K562 (cell line): Measurements from ENCODE around the gene GPR108. TPM values are rescaled to one million over a fixed set of nuclear protein-coding genes. Genes with fewer than 3 reads are reported as not detected.

Experiments
- BDP1 ChIP-seq: IDR thresholded peaks from 3 replicates; pipeline ENCODE4 v1.6.1; 2011; ENCODE audit not compliant: insufficient read length, insufficient read depth
- CBX2 ChIP-seq: fragments of 200-600 bp; sonication (generic); IDR thresholded peaks from one replicate; pipeline ENCODE4 v1.6.1; 2012; ENCODE audit warnings: mild to moderate bottlenecking, low read length, inconsistent platforms; ENCODE audit not compliant: insufficient read depth, poor library complexity, severe bottlenecking
- CBX8 ChIP-seq: fragments of 200-600 bp; sonication (generic); IDR thresholded peaks from 2 replicates; pipeline ENCODE4 v1.6.1; 2012; ENCODE audit warnings: borderline replicate concordance, mixed run types, low read depth, mild to moderate bottlenecking, moderate library complexity, mixed read lengths, low read length, control low read depth, inconsistent platforms; ENCODE audit not compliant: poor library complexity, severe bottlenecking; ENCODE audit errors: extremely low read depth
- CTBP1 ChIP-seq: fragments of 450-650 bp; IDR thresholded peaks from 2 replicates; pipeline ENCODE4 v1.6.1; 2016; ENCODE audit warnings: borderline replicate concordance
- CXXC5 ChIP-seq: fragments of 250-450 bp; sonication (Bioruptor Pico); IDR thresholded peaks from 2 replicates; pipeline ENCODE4 v1.8.0; 2022; ENCODE audit warnings: inconsistent platforms, mild to moderate bottlenecking, moderate library complexity
- FOXA1 ChIP-seq: fragments of 450-650 bp; IDR thresholded peaks from 2 replicates; pipeline ENCODE4 v1.6.1; 2016; ENCODE audit warnings: mild to moderate bottlenecking, borderline replicate concordance
- GATAD2B ChIP-seq: fragments of 450-650 bp; IDR thresholded peaks from 2 replicates; pipeline ENCODE4 v1.6.1; 2017; ENCODE audit warnings: mild to moderate bottlenecking, borderline replicate concordance
- NCOR1 ChIP-seq: fragments of 450-650 bp; IDR thresholded peaks from 2 replicates; pipeline ENCODE4 v1.6.1; 2016; ENCODE audit warnings: mild to moderate bottlenecking, moderate library complexity
- NFRKB ChIP-seq: fragments of 450-650 bp; IDR thresholded peaks from 2 replicates; pipeline ENCODE4 v1.6.1; 2016; ENCODE audit warnings: low read depth
- NR2C1 ChIP-seq, 2 experiments: fragments of 450-650 bp; IDR thresholded peaks; 2 replicates each; pipeline ENCODE4 v1.6.1; 2017; ENCODE audit warnings: mild to moderate bottlenecking in 2 of 2, antibody characterized with exemption in 1 of 2, inconsistent platforms in 1 of 2, missing compliant biosample characterization in 1 of 2, missing genetic modification characterization in 1 of 2
- NRF1 ChIP-seq, 2 experiments: fragments of 450-650 bp; IDR thresholded peaks in 1 of 2; conservative IDR thresholded peaks in 1 of 2; 2 replicates each; pipeline ENCODE4 v1.6.1; 2014; ENCODE audit warnings: mild to moderate bottlenecking in 2 of 2
- RAD51 ChIP-seq: fragments of 450-650 bp; IDR thresholded peaks from 2 replicates; pipeline ENCODE4 v1.7.1; 2016; ENCODE audit warnings: low read depth, mild to moderate bottlenecking, borderline replicate concordance
- SRSF3 ChIP-seq: fragments of 200-400 bp; formaldehyde crosslinking; IDR thresholded peaks from 2 replicates; pipeline ENCODE4 v1.6.1; 2016; ENCODE audit warnings: mild to moderate bottlenecking, low read length, moderate library complexity; ENCODE audit not compliant: insufficient read depth
- SRSF7 ChIP-seq: fragments of 200-400 bp; formaldehyde crosslinking; optimal IDR thresholded peaks from 2 replicates; pipeline ENCODE3; 2017; ENCODE audit warnings: mild to moderate bottlenecking, low read depth, low read length
- ZNF699 ChIP-seq: fragments of 250-450 bp; sonication (Bioruptor Pico); IDR thresholded peaks from 2 replicates; pipeline ENCODE4 v1.8.0; 2021; ENCODE audit warnings: mild to moderate bottlenecking, moderate library complexity; ENCODE audit not compliant: insufficient replicate concordance
- polyA plus RNA-seq, 8 experiments: library from polyadenylated mRNA; depleted of rRNA in 4 of 8; stranded (reverse) in 5 of 8; unstranded in 3 of 8; fragments of >200 nt; fragmentation: Nextera tagmentation in 2 of 8; fragmentation: Illumina TruSeq in 1 of 8; extraction: Ambion mirVana in 2 of 8; extraction: Trizol in 1 of 8; gene quantifications; 2 replicates each; pipeline versions ENCODE4 v1.2.1 to v1.2.3, GENCODE V29; 2011 to 2014; ENCODE audit warnings: inconsistent platforms in 1 of 8, missing spikeins in 1 of 8
- total RNA-seq, 7 experiments: library from RNA; depleted of rRNA in 6 of 7; stranded (reverse); fragments of >200 nt in 6 of 7; fragmentation: Illumina TruSeq in 2 of 7; extraction: Trizol in 2 of 7; gene quantifications; 2 replicates each; pipeline versions ENCODE4 v1.2.1 to v1.2.3, GENCODE V29; 2011 to 2021; ENCODE audit warnings: low replicate concordance in 1 of 7
- TF ChIP-seq, protein P1 (sequence below): fragments of 250-450 bp; sonication (Bioruptor Pico); IDR thresholded peaks from 2 replicates; pipeline ENCODE4 v1.5.0; 2020; ENCODE audit warnings: mild to moderate bottlenecking, borderline replicate concordance
- TF ChIP-seq, protein P2 (sequence below): sonication (generic); formaldehyde crosslinking; IDR thresholded peaks from 2 replicates; pipeline ENCODE4 v1.8.0; 2023; ENCODE audit warnings: missing genetic modification reagents, mild to moderate bottlenecking, borderline replicate concordance
- TF ChIP-seq, protein P3 (sequence below): fragments of 250-450 bp; sonication (Bioruptor Pico); IDR thresholded peaks from 2 replicates; pipeline ENCODE4 v1.5.1; 2021; ENCODE audit warnings: mild to moderate bottlenecking

GPR108 gene
- total and polyA plus RNA-seq, 9 of the 15 experiments (the other 6 are each of a cell fraction or from before 2014, with no cell fraction given), result 2.4 to 33.2 (median 24.4) TPM

- TF ChIP-seq NR2C1 (IDR thresholded peaks at IDR 0.05), result no peak
- TF ChIP-seq NR2C1 (tag; IDR thresholded peaks at IDR 0.05), result no peak
- no peak for TF ChIP-seq RAD51
- no peak for TF ChIP-seq CBX8
- no peak for TF ChIP-seq NFRKB
- TF ChIP-seq SRSF7, result no peak
- no peak for TF ChIP-seq BDP1
- TF ChIP-seq, protein P1, sequence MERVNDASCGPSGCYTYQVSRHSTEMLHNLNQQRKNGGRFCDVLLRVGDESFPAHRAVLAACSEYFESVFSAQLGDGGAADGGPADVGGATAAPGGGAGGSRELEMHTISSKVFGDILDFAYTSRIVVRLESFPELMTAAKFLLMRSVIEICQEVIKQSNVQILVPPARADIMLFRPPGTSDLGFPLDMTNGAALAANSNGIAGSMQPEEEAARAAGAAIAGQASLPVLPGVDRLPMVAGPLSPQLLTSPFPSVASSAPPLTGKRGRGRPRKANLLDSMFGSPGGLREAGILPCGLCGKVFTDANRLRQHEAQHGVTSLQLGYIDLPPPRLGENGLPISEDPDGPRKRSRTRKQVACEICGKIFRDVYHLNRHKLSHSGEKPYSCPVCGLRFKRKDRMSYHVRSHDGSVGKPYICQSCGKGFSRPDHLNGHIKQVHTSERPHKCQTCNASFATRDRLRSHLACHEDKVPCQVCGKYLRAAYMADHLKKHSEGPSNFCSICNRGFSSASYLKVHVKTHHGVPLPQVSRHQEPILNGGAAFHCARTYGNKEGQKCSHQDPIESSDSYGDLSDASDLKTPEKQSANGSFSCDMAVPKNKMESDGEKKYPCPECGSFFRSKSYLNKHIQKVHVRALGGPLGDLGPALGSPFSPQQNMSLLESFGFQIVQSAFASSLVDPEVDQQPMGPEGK (CRISPR knock-in tag), result no peak
- 0 out of 2 replicates have a peak, but pooled peaks have one; percentile 37 for TF ChIP-seq GATAD2B
- no peak for TF ChIP-seq CTBP1
- TF ChIP-seq ZNF699 (CRISPR knock-in tag), result no peak
- 0 out of 4 replicates have a peak, but pooled peaks of 1 of the 2 experiments have one; percentile 13 for TF ChIP-seq NRF1 (conservative IDR thresholded peaks at IDR 0.05 in 1 of 2, IDR thresholded peaks at IDR 0.05 in 1 of 2)
- no peak for TF ChIP-seq CBX2
- no peak for TF ChIP-seq SRSF3
- TF ChIP-seq, protein P2, sequence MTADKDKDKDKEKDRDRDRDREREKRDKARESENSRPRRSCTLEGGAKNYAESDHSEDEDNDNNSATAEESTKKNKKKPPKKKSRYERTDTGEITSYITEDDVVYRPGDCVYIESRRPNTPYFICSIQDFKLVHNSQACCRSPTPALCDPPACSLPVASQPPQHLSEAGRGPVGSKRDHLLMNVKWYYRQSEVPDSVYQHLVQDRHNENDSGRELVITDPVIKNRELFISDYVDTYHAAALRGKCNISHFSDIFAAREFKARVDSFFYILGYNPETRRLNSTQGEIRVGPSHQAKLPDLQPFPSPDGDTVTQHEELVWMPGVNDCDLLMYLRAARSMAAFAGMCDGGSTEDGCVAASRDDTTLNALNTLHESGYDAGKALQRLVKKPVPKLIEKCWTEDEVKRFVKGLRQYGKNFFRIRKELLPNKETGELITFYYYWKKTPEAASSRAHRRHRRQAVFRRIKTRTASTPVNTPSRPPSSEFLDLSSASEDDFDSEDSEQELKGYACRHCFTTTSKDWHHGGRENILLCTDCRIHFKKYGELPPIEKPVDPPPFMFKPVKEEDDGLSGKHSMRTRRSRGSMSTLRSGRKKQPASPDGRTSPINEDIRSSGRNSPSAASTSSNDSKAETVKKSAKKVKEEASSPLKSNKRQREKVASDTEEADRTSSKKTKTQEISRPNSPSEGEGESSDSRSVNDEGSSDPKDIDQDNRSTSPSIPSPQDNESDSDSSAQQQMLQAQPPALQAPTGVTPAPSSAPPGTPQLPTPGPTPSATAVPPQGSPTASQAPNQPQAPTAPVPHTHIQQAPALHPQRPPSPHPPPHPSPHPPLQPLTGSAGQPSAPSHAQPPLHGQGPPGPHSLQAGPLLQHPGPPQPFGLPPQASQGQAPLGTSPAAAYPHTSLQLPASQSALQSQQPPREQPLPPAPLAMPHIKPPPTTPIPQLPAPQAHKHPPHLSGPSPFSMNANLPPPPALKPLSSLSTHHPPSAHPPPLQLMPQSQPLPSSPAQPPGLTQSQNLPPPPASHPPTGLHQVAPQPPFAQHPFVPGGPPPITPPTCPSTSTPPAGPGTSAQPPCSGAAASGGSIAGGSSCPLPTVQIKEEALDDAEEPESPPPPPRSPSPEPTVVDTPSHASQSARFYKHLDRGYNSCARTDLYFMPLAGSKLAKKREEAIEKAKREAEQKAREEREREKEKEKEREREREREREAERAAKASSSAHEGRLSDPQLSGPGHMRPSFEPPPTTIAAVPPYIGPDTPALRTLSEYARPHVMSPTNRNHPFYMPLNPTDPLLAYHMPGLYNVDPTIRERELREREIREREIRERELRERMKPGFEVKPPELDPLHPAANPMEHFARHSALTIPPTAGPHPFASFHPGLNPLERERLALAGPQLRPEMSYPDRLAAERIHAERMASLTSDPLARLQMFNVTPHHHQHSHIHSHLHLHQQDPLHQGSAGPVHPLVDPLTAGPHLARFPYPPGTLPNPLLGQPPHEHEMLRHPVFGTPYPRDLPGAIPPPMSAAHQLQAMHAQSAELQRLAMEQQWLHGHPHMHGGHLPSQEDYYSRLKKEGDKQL (CRISPR knock-in tag), result no peak
- TF ChIP-seq CXXC5, result peak; percentile 34
- TF ChIP-seq, protein P3, sequence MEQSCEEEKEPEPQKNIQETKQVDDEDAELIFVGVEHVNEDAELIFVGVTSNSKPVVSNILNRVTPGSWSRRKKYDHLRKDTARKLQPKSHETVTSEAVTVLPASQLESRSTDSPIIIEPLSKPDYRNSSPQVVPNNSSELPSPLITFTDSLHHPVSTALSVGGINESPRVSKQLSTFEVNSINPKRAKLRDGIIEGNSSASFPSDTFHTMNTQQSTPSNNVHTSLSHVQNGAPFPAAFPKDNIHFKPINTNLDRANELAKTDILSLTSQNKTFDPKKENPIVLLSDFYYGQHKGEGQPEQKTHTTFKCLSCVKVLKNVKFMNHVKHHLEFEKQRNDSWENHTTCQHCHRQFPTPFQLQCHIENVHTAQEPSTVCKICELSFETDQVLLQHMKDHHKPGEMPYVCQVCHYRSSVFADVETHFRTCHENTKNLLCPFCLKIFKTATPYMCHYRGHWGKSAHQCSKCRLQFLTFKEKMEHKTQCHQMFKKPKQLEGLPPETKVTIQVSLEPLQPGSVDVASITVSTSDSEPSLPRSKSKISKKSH (CRISPR knock-in tag), result no peak
- no peak for TF ChIP-seq NCOR1
- TF ChIP-seq FOXA1, result no peak
Observed at GRCh38 chr19:6740589-6741343, 3.4 kb upstream of the GPR108 start (continued).
